HepG2 (cell line): ENCODE measurements around the gene CDC42EP1. TPM values are rescaled to one million over a fixed set of nuclear protein-coding genes. Genes with fewer than 3 reads are reported as not detected.

ENCODE experiments used
- ARID4A ChIP-seq: sonication (generic); formaldehyde crosslinking; IDR thresholded peaks from 2 replicates; pipeline ENCODE4 v1.5.0; 2020; ENCODE audit warnings: mild to moderate bottlenecking, missing genetic modification reagents, borderline replicate concordance
- ASH2L ChIP-seq: fragments of 300-600, 200-600 bp; sonication (generic); IDR thresholded peaks from 2 replicates; pipeline ENCODE4 v1.7.0; 2017; ENCODE audit warnings: low read depth, mild to moderate bottlenecking, moderate library complexity, mixed read lengths, low read length; ENCODE audit not compliant: insufficient read length
- BCL3 ChIP-seq: sonication (generic); formaldehyde crosslinking; IDR thresholded peaks from 2 replicates; pipeline ENCODE4 v1.5.1; 2020; ENCODE audit warnings: mild to moderate bottlenecking, missing genetic modification reagents, moderate library complexity
- CENPX ChIP-seq: sonication (generic); formaldehyde crosslinking; IDR thresholded peaks from 2 replicates; pipeline ENCODE4 v1.9.0; 2021; ENCODE audit warnings: mild to moderate bottlenecking, missing genetic modification reagents, moderate library complexity
- DPF2 ChIP-seq: sonication (generic); formaldehyde crosslinking; IDR thresholded peaks from 2 replicates; pipeline ENCODE4 v1.4.0; 2020; ENCODE audit warnings: mild to moderate bottlenecking, low read depth, missing genetic modification reagents, borderline replicate concordance
- HOXA5 ChIP-seq: sonication (generic); formaldehyde crosslinking; IDR thresholded peaks from 2 replicates; pipeline ENCODE4 v1.4.0; 2020; ENCODE audit warnings: missing genetic modification reagents
- HOXD1 ChIP-seq: sonication (generic); formaldehyde crosslinking; IDR thresholded peaks from 2 replicates; pipeline ENCODE4 v1.5.0; 2020; ENCODE audit warnings: missing genetic modification reagents
- PTBP1 ChIP-seq: fragments of 200-400 bp; formaldehyde crosslinking; IDR thresholded peaks from 2 replicates; pipeline ENCODE4 v1.6.1; 2018; ENCODE audit warnings: low read length, low read depth; ENCODE audit not compliant: poor library complexity, severe bottlenecking
- RBM22 ChIP-seq: fragments of 200-400 bp; formaldehyde crosslinking; optimal IDR thresholded peaks from 2 replicates; pipeline ENCODE3; 2017; ENCODE audit warnings: mild to moderate bottlenecking, low read length, moderate library complexity
- REST ChIP-seq, 2 experiments: IDR thresholded peaks; 2 replicates each; pipeline ENCODE4 v1.6.1; 2011 to 2012; ENCODE audit warnings: low read length in 2 of 2, borderline replicate concordance in 1 of 2, low read depth in 1 of 2, mild to moderate bottlenecking in 1 of 2, moderate library complexity in 1 of 2
- SATB2 ChIP-seq: sonication (generic); formaldehyde crosslinking; IDR thresholded peaks from 2 replicates; pipeline ENCODE4 v1.5.0; 2020; ENCODE audit warnings: missing genetic modification reagents
- ZC3H4 ChIP-seq: sonication (generic); formaldehyde crosslinking; IDR thresholded peaks from 2 replicates; pipeline ENCODE4 v1.4.0; 2020; ENCODE audit warnings: missing genetic modification reagents, borderline replicate concordance
- ZNF3 ChIP-seq: IDR thresholded peaks from 2 replicates; pipeline ENCODE4 v1.7.0; 2017; ENCODE audit warnings: inconsistent platforms
- polyA plus RNA-seq, 8 experiments: library from polyadenylated mRNA; depleted of rRNA in 3 of 8; stranded (reverse) in 7 of 8; unstranded in 1 of 8; fragments of >200 nt; fragmentation: Illumina TruSeq in 4 of 8; extraction: Trizol in 4 of 8; gene quantifications; 2 replicates each; pipeline versions ENCODE4 v1.2.1 to v1.2.3, GENCODE V29; 2011 to 2016; ENCODE audit warnings: low read depth in 4 of 8, missing spikeins in 1 of 8, mixed read lengths in 1 of 8; ENCODE audit not compliant: insufficient read depth in 1 of 8
- total RNA-seq, 5 experiments: library from RNA; depleted of rRNA; stranded (reverse); fragments of >200 nt; fragmentation: Illumina TruSeq; extraction: Trizol; gene quantifications; 2 replicates each; pipeline ENCODE4 v1.2.3, GENCODE V29; 2016; ENCODE audit warnings: low read depth in 1 of 5
- TF ChIP-seq, protein P1 (sequence below): sonication (generic); formaldehyde crosslinking; conservative IDR thresholded peaks from 2 replicates; pipeline ENCODE4 v1.4.0; 2020; ENCODE audit warnings: missing genetic modification reagents

Gene CDC42EP1
- total and polyA plus RNA-seq, 2 of the 13 experiments (the other 11 are each of a cell fraction or from before 2014, with no cell fraction given): 17.1 to 29.5 TPM

DNA sequence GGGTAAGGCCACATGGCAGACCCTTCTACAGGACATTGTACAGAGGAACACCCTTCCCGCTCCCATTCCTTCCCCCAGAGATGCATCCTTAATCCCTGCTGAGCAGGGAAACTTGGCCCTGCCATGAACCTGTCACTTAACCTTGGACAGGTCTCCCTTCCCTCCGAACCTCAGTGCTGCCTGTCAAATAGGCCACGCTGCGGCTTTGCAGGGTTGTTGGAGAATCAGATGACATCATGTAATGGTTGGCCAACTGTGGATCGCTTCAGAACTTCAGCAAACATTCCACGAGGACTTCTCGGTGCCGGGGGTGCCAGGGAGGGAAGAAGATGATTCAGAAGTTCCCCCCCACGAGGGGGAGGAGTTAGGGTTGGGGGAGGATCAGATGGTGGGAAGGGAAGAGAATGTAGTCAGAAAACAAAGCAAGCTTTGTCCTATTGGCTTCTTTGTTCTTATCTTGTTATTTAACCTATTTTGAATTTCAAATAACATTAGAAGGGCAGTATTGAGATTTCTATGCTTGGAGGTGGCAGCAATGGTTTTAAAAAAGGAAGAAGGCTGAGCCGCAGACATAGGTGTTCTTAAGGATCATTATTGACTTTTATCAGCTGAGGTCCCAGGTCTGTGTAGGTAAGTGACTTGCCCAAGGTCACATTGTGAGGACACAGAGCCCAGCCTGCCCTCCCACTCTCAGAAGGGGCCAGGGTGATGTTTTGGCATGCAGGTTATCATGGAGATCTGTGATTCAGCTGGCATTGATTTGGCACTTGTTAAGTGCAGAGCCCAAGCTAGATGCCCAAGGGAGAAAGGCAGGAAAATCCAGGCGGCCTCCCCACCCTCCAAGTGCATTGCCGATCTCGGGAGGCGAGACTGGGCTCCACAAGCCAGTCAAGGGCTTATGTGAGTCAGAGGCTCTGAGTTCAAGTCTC lies 3.1 kb downstream of the CDC42EP1 start (continued):
- TF ChIP-seq REST (IDR thresholded peaks at IDR 0.05; ENCODE audit: borderline replicate concordance in 1 of 2, low read depth in 1 of 2, low read length in 2 of 2) (0 out of 4 replicates have a peak, but pooled peaks of 1 of the 2 experiments have one; percentile 56), BCL3 (CRISPR knock-in tag) (0 out of 2 replicates have a peak, but pooled peaks have one; percentile 23), ARID4A (CRISPR knock-in tag) (peak; percentile 74; the same call in 1 of the 2 replicates), ZNF3 (CRISPR knock-in tag) (no peak), ZC3H4 (CRISPR knock-in tag) (0 out of 2 replicates have a peak, but pooled peaks have one; percentile 26), ASH2L (peak; percentile 65), SATB2 (no peak), HOXD1 (CRISPR knock-in tag) (peak; percentile 49; the same call in 1 of the 2 replicates), PTBP1 (no peak), HOXA5 (CRISPR knock-in tag) (no peak), DPF2 (0 out of 2 replicates have a peak, but pooled peaks have one; percentile 43), CENPX (CRISPR knock-in tag) (no peak), RBM22 (peak; percentile 38)
- TF ChIP-seq, protein P1, sequence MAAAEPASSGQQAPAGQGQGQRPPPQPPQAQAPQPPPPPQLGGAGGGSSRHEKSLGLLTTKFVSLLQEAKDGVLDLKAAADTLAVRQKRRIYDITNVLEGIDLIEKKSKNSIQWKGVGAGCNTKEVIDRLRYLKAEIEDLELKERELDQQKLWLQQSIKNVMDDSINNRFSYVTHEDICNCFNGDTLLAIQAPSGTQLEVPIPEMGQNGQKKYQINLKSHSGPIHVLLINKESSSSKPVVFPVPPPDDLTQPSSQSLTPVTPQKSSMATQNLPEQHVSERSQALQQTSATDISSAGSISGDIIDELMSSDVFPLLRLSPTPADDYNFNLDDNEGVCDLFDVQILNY (CRISPR knock-in tag): no peak
